Measurements from ENCODE around the gene TMEM184A. TPM values are rescaled to one million over a fixed set of nuclear protein-coding genes. Genes with fewer than 3 reads are reported as not detected.

The TMEM184A gene
- total and polyA plus RNA-seq, 2 experiments from 2014 or later = not detected

- H3K27ac ChIP-seq = no peak overlapping the region
- 65 to 69% methylated on average over 18 to 20 of the region's 21 CpGs for WGBS, 2 experiments (ENCODE audit: low coverage in 1 of 2, low lambda C conversion rate in 2 of 2, missing lambda C conversion rate in 2 of 2)
- no peak overlapping the region for H3K4me3 ChIP-seq
- DNase-seq = no peak
- no peak overlapping the region for H3K4me2 ChIP-seq (ENCODE audit: unreplicated experiment)
- no peak overlapping the region for H2AFZ ChIP-seq
- H3K79me2 ChIP-seq (ENCODE audit: insufficient read depth) = peaks cover 13% of the 10 kb centered on the region
- TF ChIP-seq EZH2 (IDR thresholded peaks at IDR 0.05; ENCODE audit: insufficient read depth, poor library complexity, severe bottlenecking) (no peak), EZH2phosphoT487 (IDR thresholded peaks at IDR 0.05; ENCODE audit: insufficient read depth, low read depth) (no peak)
- no peaks in the 10 kb centered on the region for H3K9me2 ChIP-seq (ENCODE audit: insufficient read depth)
- H3K27me3 ChIP-seq (replicated peaks; ENCODE audit: insufficient read depth) = peaks cover 9% of the 10 kb centered on the region; the same call in 1 of the 2 replicates
- H3K9ac ChIP-seq = no peak overlapping the region
- H4K20me1 ChIP-seq (ENCODE audit: insufficient read depth) = no peaks in the 10 kb centered on the region
- peaks cover 21% of the 10 kb centered on the region for H3K4me1 ChIP-seq (ENCODE audit: insufficient read depth)
- peaks cover 18% of the 10 kb centered on the region for H3F3A ChIP-seq (ENCODE audit: insufficient read depth)
- H3K9me3 ChIP-seq (ENCODE audit: low read depth) = no peaks in the 10 kb centered on the region
- no peaks in the 10 kb centered on the region for H3K36me3 ChIP-seq (ENCODE audit: low read depth)
- in situ Hi-C loops (cut with MboI) = no loop called here
Observed at GRCh38 chr7:1529383-1530116, 26.5 kb downstream of the TMEM184A start.

- H3K9me3 ChIP-seq (ENCODE audit: low read depth) = no peaks in the 10 kb centered on the region
- WGBS, 2 experiments (ENCODE audit: low coverage in 1 of 2, low lambda C conversion rate in 2 of 2, missing lambda C conversion rate in 2 of 2) = 37 to 48% methylated on average over 6 of the region's 6 CpGs
- no peak overlapping the region for H3K4me3 ChIP-seq
- no peaks in the 10 kb centered on the region for H3F3A ChIP-seq (ENCODE audit: insufficient read depth)
- H3K27ac ChIP-seq = no peak overlapping the region
- H3K79me2 ChIP-seq (ENCODE audit: insufficient read depth) = no peaks in the 10 kb centered on the region
- no peaks in the 10 kb centered on the region for H4K20me1 ChIP-seq (ENCODE audit: insufficient read depth)
- H3K4me2 ChIP-seq (ENCODE audit: unreplicated experiment) = no peak overlapping the region
- peaks cover 17% of the 10 kb centered on the region for H3K27me3 ChIP-seq (replicated peaks; ENCODE audit: insufficient read depth)
- no peaks in the 10 kb centered on the region for H3K4me1 ChIP-seq (ENCODE audit: insufficient read depth)
- H3K9ac ChIP-seq = no peak overlapping the region
- DNase-seq = no peak
- H2AFZ ChIP-seq = no peak overlapping the region
- H3K9me2 ChIP-seq (ENCODE audit: insufficient read depth) = no peaks in the 10 kb centered on the region
- in situ Hi-C loops (cut with MboI) = no loop called here
- no peaks in the 10 kb centered on the region for H3K36me3 ChIP-seq (ENCODE audit: low read depth)
- TF ChIP-seq EZH2 (IDR thresholded peaks at IDR 0.05; ENCODE audit: insufficient read depth, poor library complexity, severe bottlenecking) = no peak
- no peak for TF ChIP-seq EZH2phosphoT487 (IDR thresholded peaks at IDR 0.05; ENCODE audit: insufficient read depth, low read depth)
Observed at GRCh38 chr7:1526271-1526754, 29.7 kb downstream of the TMEM184A start.

GRCh38 chr7:1525409-1525808 lies 30.6 kb downstream of the TMEM184A start:
- no peak overlapping the region for H3K27ac ChIP-seq
- TF ChIP-seq EZH2phosphoT487 (IDR thresholded peaks at IDR 0.05; ENCODE audit: insufficient read depth, low read depth) (no peak), EZH2 (IDR thresholded peaks at IDR 0.05; ENCODE audit: insufficient read depth, poor library complexity, severe bottlenecking) (no peak)
- H3K9me3 ChIP-seq (ENCODE audit: low read depth) = no peaks in the 10 kb centered on the region
- no peak for DNase-seq
- 73 to 78% methylated on average over 6 of the region's 6 CpGs for WGBS, 2 experiments (ENCODE audit: low coverage in 1 of 2, low lambda C conversion rate in 2 of 2, missing lambda C conversion rate in 2 of 2)
- no peak overlapping the region for H2AFZ ChIP-seq
- in situ Hi-C loops (cut with MboI) = no loop called here
- H3K4me2 ChIP-seq (ENCODE audit: unreplicated experiment) = no peak overlapping the region
- peaks cover 17% of the 10 kb centered on the region for H3K27me3 ChIP-seq (replicated peaks; ENCODE audit: insufficient read depth)
- no peaks in the 10 kb centered on the region for H3F3A ChIP-seq (ENCODE audit: insufficient read depth)
- no peak overlapping the region for H3K4me3 ChIP-seq
- H3K9ac ChIP-seq = no peak overlapping the region
- no peaks in the 10 kb centered on the region for H3K4me1 ChIP-seq (ENCODE audit: insufficient read depth)
- H4K20me1 ChIP-seq (ENCODE audit: insufficient read depth) = no peaks in the 10 kb centered on the region
- no peaks in the 10 kb centered on the region for H3K36me3 ChIP-seq (ENCODE audit: low read depth)
- H3K79me2 ChIP-seq (ENCODE audit: insufficient read depth) = no peaks in the 10 kb centered on the region
- no peaks in the 10 kb centered on the region for H3K9me2 ChIP-seq (ENCODE audit: insufficient read depth)

GRCh38 chr7:1523844-1524243 lies 32.2 kb downstream of the TMEM184A start:
- TF ChIP-seq EZH2phosphoT487 (IDR thresholded peaks at IDR 0.05; ENCODE audit: insufficient read depth, low read depth) = no peak
- TF ChIP-seq EZH2 (IDR thresholded peaks at IDR 0.05; ENCODE audit: insufficient read depth, poor library complexity, severe bottlenecking) = no peak
- H3K9ac ChIP-seq = no peak overlapping the region
- H3K9me2 ChIP-seq (ENCODE audit: insufficient read depth) = no peaks in the 10 kb centered on the region
- no peak overlapping the region for H2AFZ ChIP-seq
- H4K20me1 ChIP-seq (ENCODE audit: insufficient read depth) = no peaks in the 10 kb centered on the region
- H3K4me3 ChIP-seq = no peak overlapping the region
- H3K9me3 ChIP-seq (ENCODE audit: low read depth) = no peaks in the 10 kb centered on the region
- H3F3A ChIP-seq (ENCODE audit: insufficient read depth) = no peaks in the 10 kb centered on the region
- H3K4me2 ChIP-seq (ENCODE audit: unreplicated experiment) = no peak overlapping the region
- 46 to 53% methylated on average over 13 to 17 of the region's 17 CpGs for WGBS, 2 experiments (ENCODE audit: low coverage in 1 of 2, low lambda C conversion rate in 2 of 2, missing lambda C conversion rate in 2 of 2)
- H3K27ac ChIP-seq = no peak overlapping the region
- no peak for DNase-seq
- H3K79me2 ChIP-seq (ENCODE audit: insufficient read depth) = no peaks in the 10 kb centered on the region
- no peaks in the 10 kb centered on the region for H3K36me3 ChIP-seq (ENCODE audit: low read depth)
- in situ Hi-C loops (cut with MboI) = no loop called here
- H3K27me3 ChIP-seq (replicated peaks; ENCODE audit: insufficient read depth) = peaks cover 17% of the 10 kb centered on the region
- no peaks in the 10 kb centered on the region for H3K4me1 ChIP-seq (ENCODE audit: insufficient read depth)

All from GM23248 (cell line).